Activated CD4-positive, alpha-beta T cell treated with anti-CD3 and anti-CD28 coated beads, Interleukin-2, amount 50 U/mL, for 48 hours (primary cell): ENCODE measurements around the gene RANBP9.
A peak's percentile ranks its signal among the peaks of the same experiment; 100 is the strongest.

Experiments
- DNase-seq, 2 experiments: peaks; one replicate each; pipeline ENCODE4 v3.0.0-alpha.2; 2020

The RANBP9 gene

DNA sequence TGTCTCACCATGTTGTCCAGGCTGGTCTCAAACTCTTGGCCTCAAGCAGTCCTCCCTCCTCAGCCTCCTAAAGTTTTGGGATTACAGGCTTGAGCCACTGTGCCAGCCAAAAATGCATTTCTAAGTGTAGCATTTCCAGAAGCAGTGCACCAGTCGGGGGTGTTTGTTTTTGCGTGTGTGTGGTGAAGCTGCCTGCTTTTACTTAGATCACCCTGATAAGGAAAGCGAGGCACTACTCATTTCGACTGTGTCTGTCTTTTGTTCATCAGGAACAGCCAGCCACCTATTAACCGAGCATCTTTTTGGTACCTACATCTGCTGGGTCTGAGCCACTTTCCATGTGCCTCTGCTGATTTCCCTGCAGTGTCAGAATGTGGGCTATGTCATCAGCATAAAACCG is 118.5 kb downstream of the RANBP9 start:
- DNase-seq, result no peak

DNA sequence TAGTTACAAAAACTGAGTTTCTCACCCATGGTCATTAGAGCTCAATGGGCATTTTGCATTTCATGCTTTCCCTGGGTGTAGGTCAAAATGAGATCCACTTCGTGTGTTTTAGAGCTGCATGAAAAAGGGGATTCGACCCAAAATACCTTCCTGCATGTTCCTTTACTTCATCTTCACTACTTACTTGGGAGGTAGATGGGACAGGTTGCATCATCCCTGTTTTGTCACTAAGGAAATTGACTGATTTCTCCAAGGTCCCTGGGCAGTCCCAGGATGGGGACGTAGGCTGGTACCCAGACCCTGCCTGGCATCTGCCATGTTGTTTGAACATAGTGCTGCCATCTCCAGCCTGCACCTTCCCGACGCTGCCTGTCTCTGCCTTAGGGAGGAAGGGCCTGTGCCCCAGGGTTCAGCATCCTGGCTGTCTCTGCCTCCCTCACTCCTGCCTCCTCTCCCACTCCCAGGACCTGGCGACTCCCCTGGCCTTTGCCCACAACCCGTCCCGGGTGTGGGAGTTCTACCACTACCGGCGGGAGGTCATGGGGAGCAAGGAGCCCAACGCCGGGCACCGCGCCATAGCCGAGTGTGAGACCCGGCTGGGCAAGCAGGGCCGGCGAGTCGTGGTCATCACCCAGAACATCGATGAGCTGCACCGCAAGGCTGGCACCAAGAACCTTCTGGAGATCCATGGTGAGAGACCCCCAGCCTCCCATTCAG is 120.3 kb downstream of the RANBP9 start:
- DNase-seq, result no peak

DNA sequence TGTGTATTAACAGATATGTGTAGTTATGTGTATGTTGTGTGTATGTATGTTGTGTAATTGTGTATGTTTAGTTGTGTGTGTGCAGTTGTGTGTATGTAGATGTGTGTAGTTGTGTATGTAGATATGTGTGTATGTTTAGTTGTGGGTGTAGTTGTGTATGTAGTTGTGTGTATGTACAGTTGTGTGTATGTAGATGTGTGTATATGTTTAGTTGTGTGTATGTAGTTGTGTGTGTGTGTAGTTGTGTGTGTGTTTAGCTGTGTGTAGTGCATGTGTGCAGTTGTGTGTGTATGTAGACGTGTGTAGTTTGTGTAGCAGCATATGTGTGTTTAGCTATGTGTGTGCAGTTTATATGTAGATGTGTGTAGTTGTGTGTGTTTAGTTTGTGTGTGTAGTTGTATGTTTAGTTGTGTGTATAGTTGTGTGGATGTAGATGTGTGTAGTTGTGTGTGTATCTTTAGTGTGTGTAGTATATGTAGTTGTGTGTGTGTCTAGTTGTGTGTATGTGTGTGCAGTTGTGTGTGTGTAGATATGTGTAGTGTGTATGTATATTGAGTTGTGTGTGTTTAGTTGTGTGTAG is 121.0 kb downstream of the RANBP9 start:
- DNase-seq, result no peak

DNA sequence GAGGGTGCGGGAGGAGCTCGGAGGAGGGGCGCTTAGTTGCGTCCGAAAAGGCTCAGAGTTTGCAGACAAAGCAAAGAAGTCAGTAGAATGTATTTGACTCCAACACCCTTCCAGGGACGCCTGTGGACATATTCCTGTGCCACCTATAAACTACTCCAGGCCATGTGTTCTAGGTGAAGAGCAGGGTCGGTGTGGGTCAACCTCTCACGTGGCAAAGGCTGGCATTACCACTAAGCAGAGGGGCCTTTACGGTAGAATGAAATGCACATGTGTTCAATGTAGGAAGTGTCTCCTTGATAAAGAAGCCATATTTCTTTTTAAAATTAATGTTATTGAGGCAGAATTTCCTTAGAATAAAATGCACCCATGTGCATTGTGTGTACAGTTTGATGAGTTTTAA is 121.8 kb downstream of the RANBP9 start:
- DNase-seq, result no peak

DNA sequence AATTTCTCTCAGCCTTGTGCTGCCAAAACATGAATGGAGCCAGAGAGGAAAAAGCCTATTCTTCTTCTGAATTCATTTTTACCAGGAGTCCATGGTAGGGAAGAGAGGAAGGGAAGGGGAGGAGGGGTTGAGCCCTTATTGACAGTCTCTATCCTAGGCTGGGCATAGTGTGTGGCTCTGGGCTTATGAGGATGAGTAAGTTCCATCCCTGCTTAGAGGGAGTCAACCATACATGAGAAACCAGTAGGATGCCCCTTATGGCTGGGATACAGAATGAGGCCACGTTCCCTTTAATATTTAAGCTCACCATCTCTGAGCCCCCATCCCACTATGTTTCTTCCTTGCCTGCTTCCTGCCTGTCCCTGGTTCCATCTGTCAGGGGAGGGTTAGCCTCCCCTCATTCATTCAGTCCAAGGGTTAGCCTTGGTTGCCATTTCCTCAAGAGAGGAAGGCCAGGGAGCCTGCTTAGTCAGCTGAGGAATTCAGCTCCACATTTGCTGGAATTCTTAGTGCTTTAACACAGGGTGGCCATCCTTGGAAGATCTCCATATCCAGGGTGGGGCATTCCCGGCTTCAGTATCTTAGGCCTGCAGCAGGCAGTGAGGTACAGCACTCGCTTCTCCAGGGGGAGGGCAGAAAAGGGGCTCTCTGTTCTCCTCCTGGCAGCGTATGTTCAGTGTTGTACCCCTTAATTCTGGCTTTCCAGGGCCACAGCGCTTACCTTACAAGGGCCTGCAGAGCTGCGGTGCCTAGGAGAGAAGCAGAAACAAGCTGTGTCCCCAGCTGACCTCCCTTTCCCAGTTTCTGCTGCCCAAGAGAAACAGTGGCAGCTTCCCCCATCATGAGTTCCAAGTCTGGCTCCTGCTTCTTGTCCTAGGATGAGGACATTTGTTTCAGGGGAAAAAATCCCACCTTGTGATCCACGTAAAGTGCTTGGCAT is 124.8 kb downstream of the RANBP9 start:
- no peak for DNase-seq

DNA sequence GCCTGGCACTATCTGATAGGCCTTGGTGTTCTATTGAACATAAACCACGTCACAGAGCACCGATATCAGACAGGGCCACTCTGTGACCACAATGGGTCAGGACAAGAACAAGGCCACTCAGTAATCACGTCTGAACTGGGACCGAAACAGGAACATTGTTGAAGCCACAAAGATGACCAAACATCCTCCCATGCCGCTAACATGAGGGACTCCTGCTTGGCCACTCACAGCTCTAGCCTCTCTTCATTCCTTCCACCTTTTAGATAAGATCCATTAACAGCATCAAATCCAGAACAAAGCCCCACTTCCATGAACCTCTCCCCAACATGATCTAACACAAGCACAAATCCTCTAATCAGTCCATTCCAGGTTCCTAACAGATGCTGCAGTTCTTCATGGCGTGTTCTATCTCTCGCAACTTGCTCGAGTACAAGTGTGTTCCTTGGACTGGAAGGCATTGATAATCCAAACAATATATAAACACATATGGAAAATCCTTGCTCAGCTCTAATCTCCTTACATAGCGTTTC is 129.9 kb downstream of the RANBP9 start:
- no peak for DNase-seq

DNA sequence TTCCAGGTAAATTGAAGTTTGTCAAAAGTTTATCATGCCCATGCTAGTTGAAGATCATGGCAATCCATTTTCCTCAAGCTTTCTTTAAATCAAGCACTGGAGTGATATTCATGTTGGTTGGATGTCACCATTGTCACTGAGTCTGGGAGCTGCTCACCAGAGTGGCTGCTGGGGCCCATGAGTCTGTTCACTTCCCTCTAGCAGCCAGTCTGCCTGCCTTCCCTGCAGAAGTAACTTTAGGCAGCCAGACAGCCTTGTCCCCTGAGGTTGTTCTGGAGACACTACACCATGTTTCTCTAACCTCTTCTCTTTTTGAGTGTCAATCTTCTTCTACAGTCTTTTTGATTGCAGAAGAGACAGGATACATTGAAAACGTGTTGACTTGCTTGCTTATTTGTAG is 131.7 kb downstream of the RANBP9 start:
- DNase-seq, result no peak

DNA sequence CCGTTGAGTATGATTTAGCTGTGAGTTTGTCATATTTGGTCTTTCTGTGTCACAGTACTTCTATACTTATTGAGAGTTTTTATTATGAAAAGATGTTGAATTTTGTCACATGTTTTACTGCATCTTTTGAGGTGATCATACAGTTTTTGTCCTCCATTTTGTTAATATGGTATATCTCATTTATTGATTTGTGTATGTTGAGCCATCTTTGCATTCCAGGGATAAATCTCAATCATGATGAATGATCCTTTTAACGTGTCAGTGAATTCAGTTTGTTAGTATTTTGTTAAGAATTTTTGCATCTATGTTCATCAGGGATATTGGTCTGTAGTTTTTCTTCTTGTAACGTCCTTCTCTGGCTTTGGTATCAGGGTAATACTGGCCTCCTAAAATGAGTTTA is 133.7 kb downstream of the RANBP9 start:
- no peak for DNase-seq

DNA sequence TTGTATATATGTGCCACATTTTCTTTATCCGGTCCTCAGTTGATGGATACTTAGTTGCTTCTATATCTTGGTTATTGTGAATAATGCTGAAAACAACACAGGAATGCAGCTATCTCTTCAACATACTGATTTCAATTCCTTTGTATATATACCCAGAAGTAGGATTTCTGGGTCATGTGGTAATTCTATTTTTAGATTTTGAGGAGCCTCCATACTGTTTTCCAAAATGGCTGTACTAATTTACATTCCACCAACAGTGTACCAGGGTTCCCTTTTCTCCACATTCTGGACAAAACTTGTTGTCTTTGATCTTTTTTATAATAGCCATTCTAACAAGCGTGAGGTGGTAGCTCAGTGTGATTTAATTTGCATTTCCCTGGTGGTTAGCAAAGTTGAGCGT is 135.6 kb downstream of the RANBP9 start:
- no peak for DNase-seq

DNA sequence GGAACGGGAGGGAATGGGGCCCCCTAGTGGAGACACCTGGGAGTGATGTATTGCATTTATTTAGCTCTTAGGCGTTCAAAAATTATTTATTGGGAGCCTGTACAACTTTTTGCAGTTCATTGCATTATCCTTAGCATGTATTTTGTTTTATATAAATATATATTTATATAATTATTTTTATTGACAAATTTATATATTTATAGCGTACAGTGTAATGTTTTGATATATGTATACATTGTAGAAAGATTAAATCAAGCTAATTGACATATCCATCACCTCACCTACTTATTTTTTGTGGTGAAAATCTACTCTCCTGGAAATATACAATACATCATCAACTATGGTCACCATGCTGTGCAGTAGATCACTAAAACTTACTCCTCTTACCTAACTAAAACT is 136.3 kb downstream of the RANBP9 start:
- DNase-seq, result no peak

DNA sequence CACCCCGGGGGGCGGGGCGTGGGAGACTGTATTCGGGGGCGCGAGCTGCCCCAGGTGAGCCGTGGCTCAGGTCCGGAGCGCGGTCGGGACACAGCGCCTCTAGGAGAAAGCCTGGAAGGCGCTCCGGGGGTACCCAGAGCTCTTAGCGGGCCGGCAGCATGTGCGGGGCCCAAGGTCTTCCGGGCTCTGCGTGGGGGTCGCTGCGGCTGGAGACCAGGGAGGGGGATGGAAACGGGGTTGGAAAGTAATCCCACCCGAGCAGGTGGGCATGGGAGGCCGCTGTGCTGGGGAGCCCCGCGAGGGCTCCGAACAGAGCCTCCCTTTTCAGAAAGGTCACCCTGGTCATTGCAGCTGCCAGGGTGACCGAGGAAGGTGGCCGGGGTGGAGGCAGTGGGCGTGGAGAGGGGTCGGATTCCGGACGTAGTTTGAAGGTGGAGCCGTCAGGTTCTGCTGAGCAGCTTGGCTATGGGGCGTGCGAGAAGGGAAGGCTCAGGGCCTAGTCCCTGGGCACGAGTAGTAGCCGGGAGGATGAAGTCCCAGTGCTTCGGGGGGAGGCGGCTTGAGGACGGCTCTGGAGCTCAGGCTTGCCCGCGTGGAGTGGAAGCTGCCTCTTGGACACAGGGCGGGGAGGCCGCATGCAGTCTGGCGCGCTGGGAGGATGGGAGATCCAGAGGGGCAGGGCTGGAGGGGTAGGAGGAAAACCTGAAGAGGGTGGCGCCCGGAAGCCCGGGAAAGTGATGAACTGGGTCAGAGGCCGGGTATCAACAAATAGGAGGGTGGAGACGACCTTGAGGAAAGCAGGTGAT is 136.9 kb downstream of the RANBP9 start, which contains the start of gene SIRT5:
SIRT5 (plus strand) TSS at position 31 of the 806 bp plus-strand sequence. CDS start 9,510 bp downstream, outside the sequence.
- DNase-seq, result peak; percentile 84 to 88

DNA sequence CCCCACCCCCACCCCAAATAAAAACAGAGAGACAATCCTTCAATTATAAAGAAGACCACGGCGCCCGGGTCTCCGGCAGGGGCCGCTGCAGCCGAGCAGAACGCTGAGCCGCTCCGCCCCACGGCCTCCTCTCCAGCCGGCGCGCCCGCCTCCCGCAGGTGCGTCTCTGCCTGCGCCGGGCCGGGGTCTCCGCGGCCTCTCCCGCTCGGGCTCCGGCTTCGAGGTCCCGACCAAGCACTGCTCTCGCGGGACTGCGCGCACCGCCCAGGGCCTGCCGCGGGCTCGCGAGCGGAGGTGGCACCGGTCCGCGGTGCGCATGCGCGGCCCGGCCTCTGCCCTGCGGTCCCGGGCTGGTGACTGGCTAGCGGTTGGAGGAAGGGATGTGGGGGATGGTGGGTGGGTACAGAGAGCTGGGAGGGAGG is 137.5 kb downstream of the RANBP9 start:
- DNase-seq, result peak; percentile 89 to 90

DNA sequence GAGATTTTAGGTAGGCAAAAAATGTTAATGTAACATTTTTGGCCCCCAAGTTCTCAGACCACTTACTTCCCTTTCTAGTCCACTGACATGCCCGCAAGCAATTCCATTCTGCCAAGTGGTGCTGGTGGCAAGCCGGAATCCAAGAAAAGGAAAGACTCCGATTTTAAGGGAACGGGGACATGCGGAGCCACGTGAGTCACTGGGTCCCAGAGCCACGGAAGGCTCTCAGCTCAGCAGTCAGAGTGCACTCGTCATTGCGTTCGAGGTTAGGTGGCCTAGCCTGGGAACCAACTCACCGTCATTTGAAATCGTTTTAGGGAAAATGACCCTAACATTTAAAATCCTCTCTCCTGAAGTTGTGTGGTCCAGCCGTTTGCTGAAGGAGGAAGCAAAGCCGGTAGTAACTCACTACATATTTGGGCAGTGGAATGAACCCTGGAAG is 137.9 kb downstream of the RANBP9 start:
- peak; percentile 8 to 26 for DNase-seq

DNA sequence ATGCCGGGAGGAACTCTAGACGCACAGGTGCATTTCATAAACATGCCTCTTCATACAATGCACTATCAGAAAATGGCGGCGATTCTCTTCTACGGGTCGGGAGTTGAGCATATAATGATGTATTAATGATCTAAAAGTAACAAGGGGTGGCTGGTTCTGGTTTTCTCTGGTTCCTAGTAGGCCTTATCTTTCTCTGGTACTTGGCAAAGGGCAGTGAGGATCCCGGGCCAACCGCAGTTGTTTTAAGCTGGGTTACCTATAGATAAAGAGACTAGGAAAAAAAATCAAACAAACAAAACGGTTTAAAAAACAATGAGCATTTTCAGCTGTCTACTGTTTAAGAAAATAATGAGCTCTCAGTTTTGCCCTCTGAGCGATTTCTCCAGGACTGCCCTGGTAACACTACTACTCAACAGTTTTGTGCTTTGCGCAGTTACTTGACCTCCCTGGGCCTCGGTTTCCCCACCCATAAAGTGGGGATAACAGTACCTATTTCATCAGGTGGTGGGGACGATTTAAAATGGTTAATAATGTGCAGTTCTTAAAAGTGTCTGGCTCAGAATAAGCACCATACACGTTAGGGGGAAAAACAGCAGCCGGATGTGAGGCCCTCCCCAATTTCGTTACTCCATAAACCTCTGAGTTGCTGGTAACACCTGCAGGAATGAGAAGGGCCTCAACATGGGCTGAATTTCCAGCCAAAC is 138.5 kb downstream of the RANBP9 start:
- no peak for DNase-seq

DNA sequence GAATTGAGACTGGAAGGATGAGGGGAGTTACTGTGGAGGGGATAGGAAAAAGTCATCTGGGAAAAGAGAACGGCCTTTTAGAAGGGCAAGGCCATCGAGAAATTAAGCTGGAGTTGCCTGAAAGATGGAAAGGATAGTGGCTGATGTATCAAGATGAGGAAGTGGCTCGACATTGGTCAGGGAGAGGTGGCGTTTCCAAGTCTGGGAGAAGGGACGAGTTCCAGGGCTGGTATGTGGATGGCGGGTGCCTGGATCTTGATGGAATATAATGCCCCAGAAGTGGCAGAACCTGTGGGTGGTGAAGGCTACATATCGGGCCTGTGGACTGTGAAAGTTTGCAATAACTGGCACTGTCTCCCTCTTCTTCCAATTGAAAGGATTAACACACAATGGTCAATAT is 139.4 kb downstream of the RANBP9 start:
- DNase-seq, result no peak
